Measurements from ENCODE around the gene NEUROD6.

GRCh38 chr7:31340051-31340450, 475 bp downstream of the NEUROD6 start:
- TF ChIP-seq CTCF (conservative IDR thresholded peaks at IDR 0.05 in 1 of 2, IDR thresholded peaks at IDR 0.05 in 1 of 2; ENCODE audit: low read depth in 1 of 2, low read length in 2 of 2) (no peak), EZH2 (IDR thresholded peaks at IDR 0.05; ENCODE audit: low read length, missing control alignments) (no peak)
